ENCODE results near the gene STXBP4.

STXBP4 gene

DNA sequence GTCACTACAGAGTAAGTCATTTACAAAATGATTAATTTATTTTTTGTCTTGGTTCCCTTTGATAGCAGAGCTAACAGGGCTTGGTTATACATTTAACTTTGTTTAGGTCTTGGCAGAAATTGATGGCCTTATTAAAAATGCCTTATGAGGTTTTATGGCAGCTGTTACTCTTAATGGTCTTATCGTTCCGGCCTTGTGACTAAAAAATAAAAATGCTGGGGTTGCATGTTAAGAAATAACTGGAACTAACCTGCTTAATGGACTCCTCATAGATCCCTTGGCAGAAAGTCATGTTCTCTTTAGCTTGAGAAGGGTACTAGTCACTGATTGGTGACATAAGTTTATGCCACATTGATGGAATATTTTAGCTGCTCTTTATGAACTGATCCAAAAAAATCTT, 18.4 kb upstream of the STXBP4 start:
- no peak overlapping the region for H3K27ac ChIP-seq (ENCODE audit: low read length)
- no peaks in the 10 kb centered on the region for H3K9me3 ChIP-seq (replicated peaks; ENCODE audit: insufficient read depth, low read length)
- no peaks in the 10 kb centered on the region for H3K27me3 ChIP-seq (replicated peaks; ENCODE audit: insufficient read depth, low read length)
- H4K20me1 ChIP-seq (ENCODE audit: insufficient read depth, low read length), result no peaks in the 10 kb centered on the region
- H3K4me2 ChIP-seq (ENCODE audit: low read depth, low read length), result no peak overlapping the region
- DNase-seq, result no peak
- H3F3A ChIP-seq (ENCODE audit: insufficient read depth, low read length), result no peaks in the 10 kb centered on the region
- no peaks in the 10 kb centered on the region for H3K9me2 ChIP-seq (replicated peaks; ENCODE audit: insufficient read depth, low read length)
- no peaks in the 10 kb centered on the region for H3K79me2 ChIP-seq (ENCODE audit: low read length)
- TF ChIP-seq EZH2 (optimal IDR thresholded peaks at IDR 0.05; ENCODE audit: low read depth, low read length) (no peak), EZH2phosphoT487 (IDR thresholded peaks at IDR 0.05; ENCODE audit: low read length) (no peak)
- TF ChIP-seq, protein P1, sequence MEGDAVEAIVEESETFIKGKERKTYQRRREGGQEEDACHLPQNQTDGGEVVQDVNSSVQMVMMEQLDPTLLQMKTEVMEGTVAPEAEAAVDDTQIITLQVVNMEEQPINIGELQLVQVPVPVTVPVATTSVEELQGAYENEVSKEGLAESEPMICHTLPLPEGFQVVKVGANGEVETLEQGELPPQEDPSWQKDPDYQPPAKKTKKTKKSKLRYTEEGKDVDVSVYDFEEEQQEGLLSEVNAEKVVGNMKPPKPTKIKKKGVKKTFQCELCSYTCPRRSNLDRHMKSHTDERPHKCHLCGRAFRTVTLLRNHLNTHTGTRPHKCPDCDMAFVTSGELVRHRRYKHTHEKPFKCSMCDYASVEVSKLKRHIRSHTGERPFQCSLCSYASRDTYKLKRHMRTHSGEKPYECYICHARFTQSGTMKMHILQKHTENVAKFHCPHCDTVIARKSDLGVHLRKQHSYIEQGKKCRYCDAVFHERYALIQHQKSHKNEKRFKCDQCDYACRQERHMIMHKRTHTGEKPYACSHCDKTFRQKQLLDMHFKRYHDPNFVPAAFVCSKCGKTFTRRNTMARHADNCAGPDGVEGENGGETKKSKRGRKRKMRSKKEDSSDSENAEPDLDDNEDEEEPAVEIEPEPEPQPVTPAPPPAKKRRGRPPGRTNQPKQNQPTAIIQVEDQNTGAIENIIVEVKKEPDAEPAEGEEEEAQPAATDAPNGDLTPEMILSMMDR (IDR thresholded peaks at IDR 0.05; ENCODE audit: low read length), result no peak
- H3K4me3 ChIP-seq (ENCODE audit: low read length), result no peak overlapping the region
- no peak overlapping the region for H2AFZ ChIP-seq (ENCODE audit: low read length)
- H3K4me1 ChIP-seq (ENCODE audit: low read length), result no peaks in the 10 kb centered on the region
- H3K9ac ChIP-seq (ENCODE audit: low read length), result no peak overlapping the region
- H3K36me3 ChIP-seq (replicated peaks; ENCODE audit: insufficient read depth, low read length), result no peaks in the 10 kb centered on the region

DNA sequence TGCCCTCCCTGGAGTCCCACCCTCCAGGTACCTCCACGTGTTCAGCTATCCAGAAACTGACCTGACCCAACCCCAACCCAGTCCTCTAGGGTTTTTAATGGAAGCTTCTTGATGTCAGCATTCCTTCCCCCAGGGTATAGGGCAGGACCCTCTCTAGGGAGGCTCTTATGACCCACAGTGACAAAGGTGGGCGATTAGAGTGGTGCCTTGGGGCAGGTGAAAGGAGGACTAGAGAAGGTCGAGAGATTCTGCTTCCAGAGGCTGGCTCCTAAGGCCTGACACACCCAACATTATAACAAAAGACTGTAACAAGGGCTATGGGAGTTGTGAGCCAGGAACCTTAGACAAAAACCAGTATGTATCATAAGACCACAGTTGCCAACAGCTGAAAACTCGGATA, 17.3 kb upstream of the STXBP4 start:
- Histone ChIP-seq H3K9me3 (replicated peaks; ENCODE audit: insufficient read depth, low read length) (no peaks in the 10 kb centered on the region), H3K9me2 (replicated peaks; ENCODE audit: insufficient read depth, low read length) (no peaks in the 10 kb centered on the region), H3K9ac (ENCODE audit: low read length) (no peak overlapping the region), H2AFZ (ENCODE audit: low read length) (no peak overlapping the region), H3K27me3 (replicated peaks; ENCODE audit: insufficient read depth, low read length) (no peaks in the 10 kb centered on the region), H3K36me3 (replicated peaks; ENCODE audit: insufficient read depth, low read length) (no peaks in the 10 kb centered on the region), H3K4me3 (ENCODE audit: low read length) (no peak overlapping the region), H3F3A (ENCODE audit: insufficient read depth, low read length) (no peaks in the 10 kb centered on the region), H3K4me2 (ENCODE audit: low read depth, low read length) (no peak overlapping the region), H3K79me2 (ENCODE audit: low read length) (no peaks in the 10 kb centered on the region), H4K20me1 (ENCODE audit: insufficient read depth, low read length) (no peaks in the 10 kb centered on the region), H3K27ac (ENCODE audit: low read length) (no peak overlapping the region), H3K4me1 (ENCODE audit: low read length) (no peaks in the 10 kb centered on the region)
- TF ChIP-seq, protein P1 (IDR thresholded peaks at IDR 0.05; ENCODE audit: low read length), result no peak
- TF ChIP-seq EZH2phosphoT487 (IDR thresholded peaks at IDR 0.05; ENCODE audit: low read length) (no peak), EZH2 (optimal IDR thresholded peaks at IDR 0.05; ENCODE audit: low read depth, low read length) (no peak)
- DNase-seq, result no peak

DNA sequence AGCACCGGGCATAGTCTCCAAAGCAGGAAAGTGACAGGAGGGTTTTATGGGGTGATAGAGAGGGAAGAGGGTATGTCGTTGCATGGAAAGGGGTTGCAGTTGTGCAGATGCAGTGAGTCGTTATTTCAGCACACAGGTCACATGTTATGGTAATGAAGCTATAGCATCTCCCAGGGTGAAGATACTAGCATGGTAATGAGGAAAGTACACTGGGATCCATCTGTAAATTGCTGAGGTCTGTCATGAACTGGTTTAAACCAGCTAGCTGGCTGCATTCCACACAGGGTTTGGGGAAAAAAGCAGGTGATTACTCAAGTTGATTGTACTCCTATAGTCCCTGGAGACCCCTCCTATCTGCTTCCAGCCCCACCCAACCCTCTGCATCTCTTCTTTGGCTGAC, 11.8 kb upstream of the STXBP4 start:
- Histone ChIP-seq H3K36me3 (replicated peaks; ENCODE audit: insufficient read depth, low read length) (0 out of 2 replicates have a peak, but pooled peaks cover 3% of the 10 kb centered on the region), H3K79me2 (ENCODE audit: low read length) (no peaks in the 10 kb centered on the region), H3K27me3 (replicated peaks; ENCODE audit: insufficient read depth, low read length) (no peaks in the 10 kb centered on the region), H3K4me3 (ENCODE audit: low read length) (no peak overlapping the region), H3K4me1 (ENCODE audit: low read length) (no peaks in the 10 kb centered on the region), H3K9me3 (replicated peaks; ENCODE audit: insufficient read depth, low read length) (no peaks in the 10 kb centered on the region), H3F3A (ENCODE audit: insufficient read depth, low read length) (no peaks in the 10 kb centered on the region), H4K20me1 (ENCODE audit: insufficient read depth, low read length) (no peaks in the 10 kb centered on the region), H3K4me2 (ENCODE audit: low read depth, low read length) (no peak overlapping the region), H3K27ac (ENCODE audit: low read length) (no peak overlapping the region), H2AFZ (ENCODE audit: low read length) (no peak overlapping the region), H3K9ac (ENCODE audit: low read length) (no peak overlapping the region), H3K9me2 (replicated peaks; ENCODE audit: insufficient read depth, low read length) (no peaks in the 10 kb centered on the region)
- no peak for DNase-seq
- no peak for TF ChIP-seq EZH2phosphoT487 (IDR thresholded peaks at IDR 0.05; ENCODE audit: low read length)
- TF ChIP-seq, protein P1 (IDR thresholded peaks at IDR 0.05; ENCODE audit: low read length), result no peak
- TF ChIP-seq EZH2 (optimal IDR thresholded peaks at IDR 0.05; ENCODE audit: low read depth, low read length), result no peak

All from MM.1S (cell line).